ENCODE results near the gene RFX1.

The RFX1 gene

GRCh38 chr19:13980340-13980739 is 25.8 kb downstream of the RFX1 start:
- H3K9me3 ChIP-seq (ENCODE audit: insufficient read depth, low read length), result no peaks in the 10 kb centered on the region
- peak overlapping the region; percentile 47 for H3K9ac ChIP-seq (ENCODE audit: insufficient read length, low read depth)
- no peak for TF ChIP-seq ZNF274 (IDR thresholded peaks at IDR 0.05; ENCODE audit: low read depth, low read length)
- no peak for TF ChIP-seq SUZ12 (IDR thresholded peaks at IDR 0.05; ENCODE audit: extremely low read depth, insufficient read depth, insufficient read length)
- no peak for TF ChIP-seq YY1 (IDR thresholded peaks at IDR 0.05; ENCODE audit: insufficient read depth, insufficient read length)
- no peaks in the 10 kb centered on the region for H3K27me3 ChIP-seq (ENCODE audit: insufficient read depth, insufficient read length)
- H3K4me3 ChIP-seq (ENCODE audit: insufficient read length, low read depth), result no peak overlapping the region
- H3K4me1 ChIP-seq (ENCODE audit: insufficient read depth, insufficient read length), result peaks cover 31% of the 10 kb centered on the region
- no peak for DNase-seq (ENCODE audit: low read depth, low spot score)
- peaks cover 45% of the 10 kb centered on the region for H3K36me3 ChIP-seq (ENCODE audit: insufficient read depth, insufficient read length, low read length)

GRCh38 chr19:13979686-13980085 is 26.4 kb downstream of the RFX1 start:
- no peak for TF ChIP-seq ZNF274 (IDR thresholded peaks at IDR 0.05; ENCODE audit: low read depth, low read length)
- no peak for TF ChIP-seq SUZ12 (IDR thresholded peaks at IDR 0.05; ENCODE audit: extremely low read depth, insufficient read depth, insufficient read length)
- no peak for TF ChIP-seq YY1 (IDR thresholded peaks at IDR 0.05; ENCODE audit: insufficient read depth, insufficient read length)
- peak overlapping the region; percentile 52 for H3K4me3 ChIP-seq (ENCODE audit: insufficient read length, low read depth)
- peak overlapping the region; percentile 74 for H3K9ac ChIP-seq (ENCODE audit: insufficient read length, low read depth)
- no peak for DNase-seq (ENCODE audit: low read depth, low spot score)
- H3K4me1 ChIP-seq (ENCODE audit: insufficient read depth, insufficient read length), result peaks cover 31% of the 10 kb centered on the region
- no peaks in the 10 kb centered on the region for H3K27me3 ChIP-seq (ENCODE audit: insufficient read depth, insufficient read length)
- no peaks in the 10 kb centered on the region for H3K9me3 ChIP-seq (ENCODE audit: insufficient read depth, low read length)
- peaks cover 46% of the 10 kb centered on the region for H3K36me3 ChIP-seq (ENCODE audit: insufficient read depth, insufficient read length, low read length)

- DNase-seq (ENCODE audit: low read depth, low spot score), result no peak
- Histone ChIP-seq H3K36me3 (ENCODE audit: insufficient read depth, insufficient read length, low read length) (peaks cover 49% of the 10 kb centered on the region), H3K9ac (ENCODE audit: insufficient read length, low read depth) (peak overlapping the region; percentile 74), H3K4me1 (ENCODE audit: insufficient read depth, insufficient read length) (peaks cover 30% of the 10 kb centered on the region), H3K27me3 (ENCODE audit: insufficient read depth, insufficient read length) (no peaks in the 10 kb centered on the region), H3K4me3 (ENCODE audit: insufficient read length, low read depth) (peak overlapping the region; percentile 52), H3K9me3 (ENCODE audit: insufficient read depth, low read length) (no peaks in the 10 kb centered on the region)
- TF ChIP-seq ZNF274 (IDR thresholded peaks at IDR 0.05; ENCODE audit: low read depth, low read length) (no peak), SUZ12 (IDR thresholded peaks at IDR 0.05; ENCODE audit: extremely low read depth, insufficient read depth, insufficient read length) (no peak), YY1 (IDR thresholded peaks at IDR 0.05; ENCODE audit: insufficient read depth, insufficient read length) (no peak)
These were observed 26.9 kb downstream of the RFX1 start for GRCh38 chr19:13979244-13979615.

- peaks cover 53% of the 10 kb centered on the region for H3K36me3 ChIP-seq (ENCODE audit: insufficient read depth, insufficient read length, low read length)
- H3K27me3 ChIP-seq (ENCODE audit: insufficient read depth, insufficient read length), result no peaks in the 10 kb centered on the region
- H3K4me1 ChIP-seq (ENCODE audit: insufficient read depth, insufficient read length), result peaks cover 33% of the 10 kb centered on the region
- TF ChIP-seq YY1 (IDR thresholded peaks at IDR 0.05; ENCODE audit: insufficient read depth, insufficient read length) (no peak), ZNF274 (IDR thresholded peaks at IDR 0.05; ENCODE audit: low read depth, low read length) (no peak), SUZ12 (IDR thresholded peaks at IDR 0.05; ENCODE audit: extremely low read depth, insufficient read depth, insufficient read length) (no peak)
- peak overlapping the region; percentile 52 for H3K4me3 ChIP-seq (ENCODE audit: insufficient read length, low read depth)
- peak; percentile 95 for DNase-seq (ENCODE audit: low read depth, low spot score)
- no peaks in the 10 kb centered on the region for H3K9me3 ChIP-seq (ENCODE audit: insufficient read depth, low read length)
- H3K9ac ChIP-seq (ENCODE audit: insufficient read length, low read depth), result peak overlapping the region; percentile 75
These were observed 27.5 kb downstream of the RFX1 start for GRCh38 chr19:13978351-13979243.

- H3K27me3 ChIP-seq (ENCODE audit: insufficient read depth, insufficient read length), result no peaks in the 10 kb centered on the region
- TF ChIP-seq ZNF274 (IDR thresholded peaks at IDR 0.05; ENCODE audit: low read depth, low read length), result no peak
- no peak for TF ChIP-seq YY1 (IDR thresholded peaks at IDR 0.05; ENCODE audit: insufficient read depth, insufficient read length)
- no peak for TF ChIP-seq SUZ12 (IDR thresholded peaks at IDR 0.05; ENCODE audit: extremely low read depth, insufficient read depth, insufficient read length)
- H3K36me3 ChIP-seq (ENCODE audit: insufficient read depth, insufficient read length, low read length), result peaks cover 53% of the 10 kb centered on the region
- peaks cover 33% of the 10 kb centered on the region for H3K4me1 ChIP-seq (ENCODE audit: insufficient read depth, insufficient read length)
- DNase-seq (ENCODE audit: low read depth, low spot score), result no peak
- H3K9me3 ChIP-seq (ENCODE audit: insufficient read depth, low read length), result no peaks in the 10 kb centered on the region
- peak overlapping the region; percentile 13 for H3K4me3 ChIP-seq (ENCODE audit: insufficient read length, low read depth)
- peak overlapping the region; percentile 75 for H3K9ac ChIP-seq (ENCODE audit: insufficient read length, low read depth)
These were observed 28.3 kb downstream of the RFX1 start for GRCh38 chr19:13977803-13978202.

- Histone ChIP-seq H3K27me3 (ENCODE audit: insufficient read depth, insufficient read length) (no peaks in the 10 kb centered on the region), H3K9ac (ENCODE audit: insufficient read length, low read depth) (no peak overlapping the region), H3K36me3 (ENCODE audit: insufficient read depth, insufficient read length, low read length) (peaks cover 49% of the 10 kb centered on the region), H3K4me1 (ENCODE audit: insufficient read depth, insufficient read length) (peaks cover 26% of the 10 kb centered on the region), H3K9me3 (ENCODE audit: insufficient read depth, low read length) (no peaks in the 10 kb centered on the region), H3K4me3 (ENCODE audit: insufficient read length, low read depth) (no peak overlapping the region)
- no peak for DNase-seq (ENCODE audit: low read depth, low spot score)
- TF ChIP-seq YY1 (IDR thresholded peaks at IDR 0.05; ENCODE audit: insufficient read depth, insufficient read length) (no peak), ZNF274 (IDR thresholded peaks at IDR 0.05; ENCODE audit: low read depth, low read length) (no peak), SUZ12 (IDR thresholded peaks at IDR 0.05; ENCODE audit: extremely low read depth, insufficient read depth, insufficient read length) (no peak)
These were observed 29.7 kb downstream of the RFX1 start for GRCh38 chr19:13976446-13976845.

GRCh38 chr19:13975870-13976269 is 30.2 kb downstream of the RFX1 start:
- no peaks in the 10 kb centered on the region for H3K27me3 ChIP-seq (ENCODE audit: insufficient read depth, insufficient read length)
- H3K9ac ChIP-seq (ENCODE audit: insufficient read length, low read depth), result no peak overlapping the region
- peaks cover 47% of the 10 kb centered on the region for H3K36me3 ChIP-seq (ENCODE audit: insufficient read depth, insufficient read length, low read length)
- peaks cover 23% of the 10 kb centered on the region for H3K4me1 ChIP-seq (ENCODE audit: insufficient read depth, insufficient read length)
- no peak for DNase-seq (ENCODE audit: low read depth, low spot score)
- no peaks in the 10 kb centered on the region for H3K9me3 ChIP-seq (ENCODE audit: insufficient read depth, low read length)
- TF ChIP-seq YY1 (IDR thresholded peaks at IDR 0.05; ENCODE audit: insufficient read depth, insufficient read length) (no peak), SUZ12 (IDR thresholded peaks at IDR 0.05; ENCODE audit: extremely low read depth, insufficient read depth, insufficient read length) (no peak), ZNF274 (IDR thresholded peaks at IDR 0.05; ENCODE audit: low read depth, low read length) (no peak)
- no peak overlapping the region for H3K4me3 ChIP-seq (ENCODE audit: insufficient read length, low read depth)
